ENCODE measurements around the gene ALDH1L1.

- TF ChIP-seq CTCF (IDR thresholded peaks at IDR 0.05; ENCODE audit: low read length): no peak
- no peak for TF ChIP-seq EZH2phosphoT487 (IDR thresholded peaks at IDR 0.05; ENCODE audit: low read length)
Observed at GRCh38 chr3:126210606-126211005, 30.2 kb upstream of the ALDH1L1 start.
